GM21529 (cell line): Measurements from ENCODE around the gene TENM3.
"Not testable (repeated sequence)": the region's sequence is repeated elsewhere in the genome, so short reads cannot be mapped to it uniquely, and the experiment has no call there.

Experiments used
- ATAC-seq: cut with Tn5 transposase; IDR thresholded peaks from one replicate; pipeline ENCODE4 v1.9.1; 2021; ENCODE audit not compliant: unreplicated experiment

Gene TENM3

DNA sequence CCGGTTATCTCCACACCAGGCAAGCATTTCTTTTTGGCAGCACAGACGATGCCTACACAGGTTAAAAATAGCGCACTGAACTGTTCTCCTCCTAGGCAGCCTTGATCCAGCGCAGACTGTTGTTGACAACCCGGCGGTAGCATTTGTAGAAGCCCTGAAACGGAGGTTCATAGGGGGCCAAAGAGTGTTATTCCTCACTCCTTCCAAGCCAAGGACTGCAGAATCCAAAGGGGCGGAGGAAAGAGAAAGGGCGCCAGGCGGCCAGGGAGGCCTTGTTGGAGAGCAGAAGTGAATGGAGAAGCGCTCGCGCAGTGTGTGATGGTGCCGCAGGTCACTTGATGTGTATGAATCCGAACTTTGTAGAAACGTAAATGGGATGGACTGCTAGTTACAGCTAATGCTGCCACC lies 82.7 kb downstream of the TENM3 start:
- ATAC-seq, result no peak

DNA sequence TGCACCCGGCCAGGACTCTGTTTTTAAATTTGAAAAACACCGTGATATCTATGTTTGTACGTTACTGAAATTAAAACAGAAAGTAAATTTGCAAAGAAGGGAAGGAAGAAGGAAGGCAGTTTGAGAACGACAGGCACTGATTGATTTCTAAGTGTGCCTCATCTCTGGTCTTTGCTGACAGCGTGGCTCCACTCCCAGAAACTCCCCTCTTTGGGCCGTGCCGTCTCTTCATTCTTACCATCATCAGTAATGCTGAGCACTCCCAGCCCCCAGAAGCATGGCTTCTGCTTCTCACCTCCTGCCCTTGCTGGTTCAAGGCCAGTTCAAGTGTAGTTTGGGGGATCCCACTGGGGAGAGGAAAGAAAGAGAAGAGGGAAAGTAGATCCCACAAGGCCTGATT lies 85.3 kb downstream of the TENM3 start:
- ATAC-seq, result no peak

DNA sequence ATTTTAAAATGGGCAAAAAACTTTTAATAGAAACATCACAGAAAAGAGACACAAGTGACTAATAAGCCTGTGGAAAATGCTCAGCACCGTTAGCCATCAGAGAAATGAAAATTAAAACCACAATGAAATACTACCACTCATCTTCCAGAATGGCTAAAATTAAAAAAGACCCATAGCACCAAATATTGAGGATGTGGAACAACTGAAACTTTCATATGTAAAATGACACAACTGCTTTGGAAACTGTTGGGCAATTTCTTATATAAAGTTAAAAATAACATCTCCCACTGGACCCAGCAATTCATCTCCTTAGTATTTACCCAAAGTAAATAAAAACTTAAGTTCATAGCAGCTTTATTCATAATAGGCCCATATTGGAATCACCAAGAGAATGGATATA lies 94.2 kb downstream of the TENM3 start:
- no peak for ATAC-seq

DNA sequence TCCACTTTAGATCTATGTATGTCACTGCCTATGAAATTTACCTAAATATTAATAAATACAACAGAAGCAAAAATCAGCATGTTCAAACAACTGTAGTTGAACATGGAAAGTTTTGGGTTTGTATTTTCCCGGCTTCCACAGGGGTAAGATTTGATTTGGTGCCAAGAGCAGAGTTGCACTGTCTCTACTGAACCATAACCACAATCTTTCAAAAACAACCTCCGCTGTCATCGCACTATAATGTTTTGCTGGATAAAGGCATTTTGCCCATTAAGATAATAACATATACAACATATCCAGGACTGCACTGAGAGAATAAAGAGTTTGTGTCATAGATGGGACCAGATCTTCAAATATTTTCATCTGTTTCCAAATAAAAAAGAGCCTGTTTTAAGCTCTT lies 94.9 kb downstream of the TENM3 start:
- ATAC-seq, result no peak

DNA sequence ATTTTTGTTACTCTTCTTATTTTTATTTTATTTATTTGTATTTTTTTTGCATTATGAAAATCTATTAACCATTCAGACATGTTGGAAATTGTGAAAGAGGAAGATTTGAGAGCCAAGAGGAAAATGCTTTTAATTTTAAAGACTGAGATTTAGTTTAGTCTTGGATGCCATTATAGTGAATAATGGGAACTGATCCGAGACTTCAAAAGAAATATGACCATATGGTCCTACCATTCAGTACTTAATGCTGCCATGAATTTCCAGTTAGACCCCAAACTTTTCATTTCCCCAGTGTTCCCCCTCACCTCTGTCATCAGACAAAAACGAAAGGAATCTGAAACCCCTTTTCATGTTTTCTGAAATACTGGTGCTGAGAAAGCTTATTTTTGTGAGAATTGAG lies 95.5 kb downstream of the TENM3 start:
- ATAC-seq, result no peak

DNA sequence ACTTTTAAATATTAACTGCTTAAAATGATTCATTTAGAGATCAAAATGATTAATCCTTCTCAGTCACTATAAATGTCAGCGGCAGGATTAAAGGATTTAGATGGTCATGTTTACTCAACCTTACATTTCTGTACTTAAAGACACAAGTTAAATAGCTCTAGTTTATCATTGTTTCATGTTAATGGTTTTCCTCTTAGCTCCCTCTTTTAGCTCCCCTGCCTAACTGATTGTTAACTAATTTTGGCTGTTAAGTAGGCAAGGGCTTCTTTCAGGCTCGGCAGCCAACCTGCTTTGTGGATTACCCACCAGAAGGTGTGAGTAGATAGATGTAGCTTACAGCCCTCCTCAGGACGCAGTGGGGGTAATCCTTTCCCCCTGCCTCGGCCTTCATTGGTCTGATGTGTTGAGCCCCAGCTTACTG lies 96.0 kb downstream of the TENM3 start:
- ATAC-seq, result no peak

DNA sequence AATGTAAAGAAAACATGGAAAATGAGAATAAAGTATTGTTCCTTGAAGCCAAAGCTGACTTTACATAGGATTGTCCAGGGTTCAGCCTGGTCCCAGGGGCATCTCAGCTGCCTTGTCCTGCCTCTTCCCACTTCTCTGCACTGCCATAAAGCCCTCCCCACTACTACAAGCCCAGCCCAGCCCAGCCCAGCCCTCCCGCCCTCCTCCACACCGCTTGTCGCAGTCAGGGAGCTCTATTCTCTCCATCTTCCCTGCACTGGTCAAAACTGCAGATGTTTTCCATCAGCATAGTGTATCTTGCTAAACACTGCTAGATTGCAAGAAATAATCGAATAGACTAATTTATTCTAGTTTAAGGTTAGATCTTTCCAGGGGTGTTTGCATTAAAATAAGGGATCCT lies 100.3 kb downstream of the TENM3 start:
- ATAC-seq, result no peak

DNA sequence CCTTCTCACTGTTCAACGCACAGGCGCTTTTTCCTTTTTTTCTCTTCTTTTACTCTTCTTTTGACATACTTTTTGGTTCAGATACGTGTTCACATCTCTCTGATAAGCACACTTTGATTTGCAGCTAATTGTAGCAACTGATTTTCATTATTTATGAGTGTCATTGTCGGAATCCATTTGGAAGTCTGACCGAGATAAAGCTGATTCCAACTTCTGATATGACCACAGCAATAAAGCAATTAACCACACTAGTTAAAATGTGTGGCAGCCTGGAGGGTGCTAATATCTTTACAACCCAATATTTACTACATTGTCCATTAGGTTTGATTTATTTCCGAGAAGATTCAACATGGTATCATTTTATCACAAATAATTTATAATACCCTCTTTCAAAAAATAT lies 101.8 kb downstream of the TENM3 start:
- ATAC-seq, result no peak

DNA sequence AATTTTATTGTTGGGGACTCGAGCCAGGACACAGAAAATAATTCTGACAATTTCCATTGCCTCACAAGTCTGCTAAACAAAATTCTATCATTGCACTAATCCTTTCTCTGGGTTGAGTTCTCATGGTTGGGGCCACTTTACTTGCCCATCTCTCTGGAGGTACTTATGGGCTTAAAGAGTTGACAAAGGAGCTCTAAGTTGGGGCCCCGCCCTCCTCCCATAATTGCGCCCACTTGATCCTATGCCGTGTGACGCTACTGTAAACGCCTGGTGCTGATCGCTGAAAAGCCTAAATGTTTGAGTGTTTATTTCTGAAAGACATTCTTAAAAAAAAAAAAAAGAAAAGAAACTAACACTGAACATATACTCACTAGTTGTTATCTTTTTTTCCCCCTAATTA lies 103.0 kb downstream of the TENM3 start:
- ATAC-seq, result no peak

DNA sequence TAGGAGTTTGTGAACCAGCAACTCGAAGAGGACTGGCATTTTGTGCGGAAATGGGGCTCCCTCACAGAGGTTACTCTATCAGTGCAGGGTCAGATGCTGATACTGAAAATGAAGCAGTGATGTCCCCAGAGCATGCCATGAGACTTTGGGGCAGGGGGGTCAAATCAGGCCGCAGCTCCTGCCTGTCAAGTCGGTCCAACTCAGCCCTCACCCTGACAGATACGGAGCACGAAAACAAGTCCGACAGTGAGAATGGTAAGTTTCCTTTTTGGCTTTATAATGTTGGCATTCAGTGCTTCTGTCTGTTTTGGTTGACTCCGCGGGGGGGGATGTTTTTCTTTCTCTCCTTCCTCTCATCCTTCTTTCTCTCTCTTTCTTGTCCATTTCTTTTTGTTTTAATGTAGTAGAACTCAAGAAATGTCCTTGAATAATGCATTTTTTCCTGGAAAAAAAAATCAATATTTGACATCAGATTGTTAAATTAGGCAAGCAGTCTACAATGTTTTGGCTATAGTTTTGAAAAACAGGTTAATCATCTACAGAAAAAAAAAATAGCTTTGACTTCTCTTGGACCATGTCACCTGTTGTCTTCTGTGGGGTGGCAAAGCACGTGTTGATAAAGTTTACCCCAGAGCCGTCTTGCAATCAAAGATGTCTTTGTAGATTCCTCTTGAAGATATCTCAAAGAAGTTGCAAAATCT lies 103.6 kb downstream of the TENM3 start:
- ATAC-seq, result no peak

DNA sequence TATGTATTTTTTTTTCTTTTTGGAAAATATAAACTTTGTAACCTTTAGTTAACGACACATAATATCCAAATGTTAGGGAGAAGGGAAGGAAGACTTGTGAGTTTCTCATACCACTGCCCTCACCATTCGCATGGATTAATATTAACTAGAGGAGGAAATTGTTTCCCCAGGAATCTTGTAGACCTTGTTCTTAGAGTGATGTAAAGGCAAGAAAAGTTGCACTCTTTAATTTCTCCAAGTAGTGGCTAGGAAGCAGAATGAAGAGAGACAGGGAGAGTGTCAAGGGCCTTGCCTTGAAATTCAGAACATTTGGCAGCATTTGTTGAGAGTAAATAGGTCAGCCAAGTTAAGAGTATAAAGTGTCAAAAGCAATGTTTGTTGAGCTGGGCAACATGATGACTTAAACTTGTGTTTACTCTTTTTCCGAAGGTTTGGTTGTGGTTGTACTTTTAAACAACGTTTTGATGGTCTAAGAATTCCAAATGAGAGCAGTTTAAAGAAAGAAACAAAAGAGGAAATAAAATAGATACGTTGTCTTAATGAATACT lies 105.7 kb downstream of the TENM3 start:
- ATAC-seq, result no peak

DNA sequence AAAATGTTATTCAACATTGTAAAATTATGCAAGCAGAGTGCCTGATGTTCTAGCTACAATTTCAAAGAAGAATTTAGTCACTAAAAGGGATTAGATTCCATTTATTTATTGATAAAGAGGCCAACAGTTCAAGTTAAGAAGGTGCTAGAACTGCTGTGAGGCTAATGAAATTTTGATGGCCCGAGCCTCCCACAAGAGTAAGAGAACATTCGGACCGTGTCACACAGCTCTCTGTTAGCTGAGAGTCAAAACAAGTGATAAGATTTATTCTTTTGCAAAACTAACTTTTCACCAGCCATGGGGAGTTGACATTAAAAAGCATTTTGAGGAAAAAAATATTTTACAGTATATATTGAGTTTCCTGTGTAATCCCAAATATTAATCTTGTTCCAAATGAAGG lies 106.8 kb downstream of the TENM3 start:
- no peak for ATAC-seq

DNA sequence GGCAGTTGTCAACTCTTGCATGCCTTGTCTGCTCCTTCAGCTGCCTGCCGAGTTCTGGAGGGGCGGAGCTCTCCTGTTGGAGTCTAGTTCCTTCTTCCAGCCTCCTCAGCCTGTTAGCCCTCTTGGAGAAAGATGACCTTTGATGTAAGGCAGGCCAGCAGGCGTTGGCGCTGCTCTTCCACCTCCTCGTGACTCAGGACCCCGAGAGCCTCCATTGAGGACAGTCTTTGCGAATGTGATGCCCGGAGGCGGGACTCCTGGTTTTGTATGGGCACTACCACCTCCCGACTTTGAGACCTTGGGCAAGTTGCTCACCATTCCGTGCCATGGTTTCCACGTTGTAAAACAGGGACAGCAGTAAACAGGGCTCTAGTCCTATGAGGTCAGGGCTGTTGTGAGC lies 108.3 kb downstream of the TENM3 start:
- no peak for ATAC-seq

DNA sequence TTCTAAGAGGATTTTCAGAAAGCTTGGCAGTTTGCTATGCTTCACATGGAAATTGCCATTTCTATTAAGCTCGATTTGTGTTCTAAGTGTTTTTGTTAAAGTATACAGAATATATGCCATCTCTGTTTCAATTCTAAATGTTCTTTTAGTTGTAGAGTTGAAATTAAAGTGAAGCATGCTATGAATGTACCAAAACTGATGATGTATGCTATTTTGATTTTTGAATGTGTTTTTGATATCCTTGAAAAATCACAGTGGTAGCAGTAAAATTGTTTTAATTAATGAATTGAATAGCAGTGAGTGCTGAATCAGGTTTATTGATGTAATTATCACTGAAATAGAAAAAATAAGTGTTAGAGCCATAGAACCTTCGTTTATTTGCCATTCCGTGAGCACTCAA lies 110.9 kb downstream of the TENM3 start:
- no peak for ATAC-seq

DNA sequence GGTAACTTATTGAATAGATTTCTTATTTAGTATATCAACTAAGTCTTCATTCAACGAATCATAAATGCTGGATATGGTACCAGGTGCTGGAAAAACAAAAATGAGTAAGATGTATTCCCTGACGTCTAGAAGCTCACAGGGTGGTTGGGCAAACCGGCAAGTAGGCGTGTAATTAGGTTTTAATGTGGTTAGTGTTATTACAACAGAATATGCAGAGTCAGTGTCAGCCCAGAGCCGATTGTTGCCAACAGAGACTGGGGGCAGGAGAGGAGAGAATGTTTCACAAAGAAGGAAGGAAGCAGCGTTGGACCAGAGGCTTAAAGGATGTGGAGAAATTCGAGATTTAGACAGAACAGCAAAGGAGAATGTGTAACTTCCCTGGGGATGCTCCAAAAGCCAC lies 111.7 kb downstream of the TENM3 start:
- ATAC-seq, result no peak

DNA sequence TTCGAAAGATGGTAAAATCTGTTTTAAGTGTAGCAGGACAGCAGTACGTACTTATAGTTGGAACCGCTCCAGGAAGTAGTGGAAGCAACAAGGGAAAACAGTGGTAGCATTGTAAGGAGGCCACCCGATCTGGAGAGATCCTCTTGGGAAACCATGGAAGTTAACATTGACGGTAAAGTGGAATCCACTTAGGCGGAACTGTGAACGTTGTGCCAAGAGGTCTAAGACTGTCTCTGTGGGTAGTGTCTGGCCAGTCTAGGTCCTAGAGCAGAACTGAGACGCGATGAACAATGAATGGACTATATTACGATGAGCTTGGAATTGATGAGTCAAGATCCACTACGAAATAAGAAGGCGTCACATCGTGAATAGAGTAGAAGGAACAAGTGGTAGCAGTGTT lies 124.0 kb downstream of the TENM3 start:
- ATAC-seq, result no peak

DNA sequence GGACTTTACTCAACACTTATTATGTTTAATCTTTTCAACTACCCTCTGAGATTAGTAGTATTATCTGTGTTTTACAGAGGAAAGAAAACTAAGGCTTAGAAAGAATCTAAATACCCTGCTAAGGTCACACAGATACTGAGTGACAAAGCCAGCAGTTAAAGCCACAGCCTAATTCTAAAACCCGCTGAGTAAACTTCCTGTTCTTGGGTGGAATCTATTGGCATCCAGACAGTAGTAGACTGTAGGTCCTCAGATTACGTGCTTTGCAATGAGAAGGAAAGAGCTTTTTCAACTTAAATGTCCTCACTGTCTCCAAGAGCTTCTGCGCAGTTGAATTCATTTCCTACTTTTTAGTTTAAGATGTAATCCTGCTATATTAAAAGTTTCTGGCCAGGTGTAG lies 126.0 kb downstream of the TENM3 start:
- no peak for ATAC-seq

DNA sequence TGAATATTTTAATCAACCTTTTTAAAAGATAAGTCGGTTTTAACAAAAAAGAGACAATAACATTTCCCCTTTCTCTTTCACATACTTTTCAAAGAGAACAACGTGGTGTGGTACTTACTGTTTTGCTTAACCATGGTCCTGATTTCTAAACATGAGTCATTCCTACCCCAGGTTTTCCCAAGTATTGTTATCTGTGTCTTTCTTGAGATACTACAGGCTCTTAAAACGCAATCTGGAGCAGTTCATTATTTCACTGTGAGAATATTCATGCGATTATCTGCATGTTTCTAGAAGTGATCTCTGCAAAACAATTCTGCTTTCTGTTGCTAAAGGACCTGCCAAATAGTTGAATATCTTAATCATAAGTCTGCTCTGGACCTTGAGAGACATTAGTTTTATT lies 127.3 kb downstream of the TENM3 start:
- ATAC-seq, result no peak

DNA sequence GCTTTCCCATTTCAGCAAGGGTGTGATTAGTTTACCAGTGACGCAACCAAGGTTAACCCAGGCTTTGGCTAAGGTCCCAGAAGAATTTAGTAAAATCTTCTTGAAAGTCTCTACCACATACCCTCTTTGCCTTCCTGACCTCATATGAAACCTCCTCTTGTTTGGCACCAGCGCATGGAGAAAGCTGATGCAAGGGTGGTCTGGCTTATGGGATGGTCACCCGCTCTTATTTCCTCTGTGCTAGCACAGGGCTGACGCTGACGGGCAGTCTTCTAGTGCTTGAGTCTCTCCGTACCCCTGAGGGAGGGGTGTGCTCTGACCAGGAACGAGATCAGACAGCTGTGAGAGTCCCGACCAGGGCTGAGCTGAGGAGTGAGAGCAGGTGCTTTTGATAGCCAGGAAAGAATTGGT lies 137.6 kb downstream of the TENM3 start:
- no peak for ATAC-seq

DNA sequence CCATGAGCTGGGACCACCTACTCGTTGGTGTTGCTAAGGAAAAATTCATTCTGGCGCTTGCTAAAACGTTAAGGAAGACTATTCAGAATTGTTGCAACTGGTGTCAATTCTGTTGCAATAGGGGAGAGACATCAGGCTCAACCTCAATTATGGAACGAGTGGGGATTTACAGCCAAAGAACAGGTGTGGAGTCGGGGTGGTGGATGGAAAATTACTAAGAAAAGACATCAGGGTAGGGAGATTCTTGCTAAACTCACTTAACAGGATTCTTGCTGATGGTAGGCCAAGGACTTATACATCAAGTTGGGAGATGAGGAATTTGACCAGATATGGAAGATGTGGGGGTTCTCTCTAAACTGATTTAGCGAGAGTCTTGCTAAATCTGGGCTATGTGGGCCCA lies 139.7 kb downstream of the TENM3 start:
- no peak for ATAC-seq

DNA sequence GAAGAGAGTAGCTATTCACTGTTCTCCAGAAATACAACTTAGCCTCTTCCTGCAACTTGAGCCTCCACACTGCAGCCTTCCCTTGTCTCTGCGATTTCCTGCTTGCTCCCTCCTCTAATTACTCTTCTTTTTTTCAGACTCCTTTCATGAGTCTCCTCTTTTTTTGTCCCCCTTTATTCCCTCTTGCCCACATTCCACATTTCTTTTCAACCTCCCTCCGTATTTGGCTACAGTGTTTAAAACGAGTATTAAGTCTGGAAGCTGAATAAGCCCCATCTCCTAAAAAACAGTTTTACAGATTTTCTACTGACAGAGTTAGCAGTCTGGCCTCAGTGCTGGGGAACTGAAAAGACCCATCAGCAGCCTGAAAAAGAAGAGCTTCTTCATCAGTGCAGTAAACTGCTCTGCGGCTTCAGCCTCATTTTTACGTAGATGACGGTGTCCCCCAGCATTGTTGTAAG lies 141.5 kb downstream of the TENM3 start:
- ATAC-seq, result no peak

DNA sequence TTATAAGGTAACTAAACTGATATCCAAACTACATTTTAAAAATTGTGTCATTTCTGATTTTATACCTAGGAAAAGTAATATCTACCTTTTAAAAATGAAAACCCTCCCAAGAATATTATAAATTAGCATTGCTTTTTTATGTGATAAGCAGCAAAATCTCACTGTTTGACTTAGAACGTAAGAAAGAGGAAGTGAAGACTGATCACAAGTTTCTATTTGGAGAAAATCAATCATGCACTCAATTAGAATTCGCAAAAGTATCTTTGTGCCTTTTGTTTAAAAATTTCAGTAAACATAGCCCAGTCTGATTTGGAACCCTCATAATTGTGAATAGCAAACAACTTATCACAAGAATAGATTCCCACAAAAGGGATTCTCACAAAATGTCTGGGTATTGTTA lies 142.7 kb downstream of the TENM3 start:
- no peak for ATAC-seq

DNA sequence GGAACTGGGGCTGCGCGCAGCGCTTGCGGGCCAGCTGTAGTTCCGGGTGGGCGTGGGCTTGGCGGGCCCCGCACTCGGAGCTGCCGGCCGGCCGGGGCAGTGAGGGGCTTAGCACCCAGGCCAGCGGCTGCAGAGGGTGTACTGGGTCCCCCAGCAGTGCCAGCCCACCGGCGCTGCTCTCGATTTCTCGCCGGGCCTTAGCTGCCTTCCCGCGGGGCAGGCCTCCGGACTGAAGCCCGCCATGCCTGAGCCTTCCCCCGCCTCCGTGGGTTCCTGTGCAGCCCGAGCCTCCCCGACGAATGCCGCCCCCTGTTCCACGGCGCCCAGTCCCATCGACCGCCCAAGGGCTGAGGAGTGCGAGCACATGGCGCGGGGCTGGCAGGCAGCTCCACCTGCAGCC lies 143.4 kb downstream of the TENM3 start:
- not testable (repeated sequence) for ATAC-seq
